Transverse colon (tissue), 4 donors: ENCODE data around the gene BARD1. TPM values are rescaled to one million over a fixed set of nuclear protein-coding genes. Genes with fewer than 3 reads are reported as not detected.

Source experiments
- DNase-seq: peaks from one replicate; pipeline ENCODE4 v3.0.0-alpha.2; 2019
- H3K27ac ChIP-seq, 4 donors: fragments of 200-600 bp; sonication (generic); 2 replicates each; pipeline ENCODE4 v1.5.1; 2016 to 2018; ENCODE audit warnings: inconsistent platforms in 4 of 4
- H3K27me3 ChIP-seq: fragments of 200-600 bp; sonication (generic); 2 replicates; pipeline ENCODE4 v1.5.1; 2017; ENCODE audit warnings: inconsistent platforms
- H3K36me3 ChIP-seq, 4 donors: fragments of 200-600 bp; sonication (generic); 2 replicates each; pipeline ENCODE4 v1.5.1; 2017 to 2019; ENCODE audit warnings: inconsistent platforms in 4 of 4
- H3K4me1 ChIP-seq, 4 donors: fragments of 200-600 bp; sonication (generic); 2 replicates each; pipeline ENCODE4 v1.5.1; 2017 to 2020; ENCODE audit warnings: inconsistent platforms in 4 of 4
- H3K4me3 ChIP-seq, 4 donors: fragments of 200-600 bp; sonication (generic); 1 replicate in 1 of 4; 2 replicates in 3 of 4; pipeline versions ENCODE4 v1.5.1 to v1.6.1; 2017 to 2019; ENCODE audit warnings: inconsistent platforms in 4 of 4
- H3K9me3 ChIP-seq, 2 donors: fragments of 200-600 bp; sonication (generic); 2 replicates each; pipeline ENCODE4 v1.5.1; 2017 to 2019; ENCODE audit warnings: inconsistent platforms in 2 of 2
- EP300 ChIP-seq: sonication (generic); formaldehyde crosslinking; IDR thresholded peaks from one replicate; pipeline ENCODE4 v1.6.1; 2017; ENCODE audit warnings: antibody characterized with exemption, low read depth
- POLR2A ChIP-seq: fragments of 450-650 bp; IDR thresholded peaks from one replicate; pipeline ENCODE4 v1.6.1; 2016; ENCODE audit warnings: antibody characterized with exemption, mild to moderate bottlenecking, moderate library complexity
- POLR2AphosphoS5 ChIP-seq, 3 donors: sonication (generic); formaldehyde crosslinking; IDR thresholded peaks; one replicate each; pipeline ENCODE4 v1.6.1; 2016; ENCODE audit warnings: antibody characterized with exemption in 3 of 3
- WGBS, 2 donors: methylation state at CpG; one replicate each; pipeline ENCODE4 v1.1.5; 2018; ENCODE audit warnings: low coverage in 1 of 2; 5-methylcytosine and 5-hydroxymethylcytosine counted together
- in situ Hi-C, 4 donors: fragments of 200-750 bp; cut with MboI; loops; one replicate each; pipeline versions ENCODE4 v1.15.0 to v1.15.1; 2017; ENCODE audit warnings: low sequenced_read_pairs in 3 of 4, low pct_ligation_motif_present in 1 of 4, low pct_unique_long_range_greater_than_20kb in 1 of 4
- intact Hi-C: fragments of 100-400 bp; cut with DNase I; formaldehyde crosslinking; loops from one replicate; pipeline ENCODE4 v1.15.1; 2023; ENCODE audit warnings: low total_unique reads
- total RNA-seq, 4 donors: library from RNA; depleted of rRNA; stranded (reverse); fragments of >200 nt; gene quantifications; one replicate each; pipeline ENCODE4 v1.1.0, GENCODE V29; 2016
- TF ChIP-seq, protein P1 (sequence below), 5 experiments: fragments of 200-600 bp in 3 of 5; fragments of 450-650 bp in 2 of 5; sonication (generic) in 3 of 5; IDR thresholded peaks; 1 replicate in 2 of 5; 2 replicates in 3 of 5; pipeline ENCODE4 v1.5.1; 2016 to 2017; ENCODE audit warnings: antibody characterized with exemption in 5 of 5, inconsistent platforms in 3 of 5, mild to moderate bottlenecking in 2 of 5, moderate library complexity in 1 of 5

BARD1 gene
- 100 to 1,000 TPM in 1 of 4 donors, 10 to 100 TPM in 1, 1 to 10 TPM in 2; 2.2 to 141 (median 9.1) TPM for total RNA-seq

GRCh38 chr2:214808981-214809750 is at the start of gene BARD1:
Gene BARD1 (minus strand): TSS chr2:214809683. CDS start chr2:214809569, 114 bp downstream.
- Histone ChIP-seq H3K4me3 (peak within 1 kb of the TSS; percentile 44 to 89 (median 79)), H3K27ac (peak within 1 kb of the TSS; percentile 88 to 98 (median 96)), H3K36me3 (no peaks in the 10 kb centered on the region), H3K27me3 (no peaks in the 10 kb centered on the region), H3K9me3 (no peaks in the 10 kb centered on the region), H3K4me1 (peaks cover 0 to 17% (median 12%) of the 10 kb centered on the region in 4 donors)
- WGBS, 2 donors: 1% methylated on average over 68 of the region's 76 CpGs; no CpG with 5 or more reads in 1 of the 2 donors
- peak; percentile 46 for TF ChIP-seq POLR2A
- TF ChIP-seq POLR2AphosphoS5 (IDR thresholded peaks at IDR 0.05): peak; percentile 52 to 68 (median 66)
- TF ChIP-seq, protein P1, sequence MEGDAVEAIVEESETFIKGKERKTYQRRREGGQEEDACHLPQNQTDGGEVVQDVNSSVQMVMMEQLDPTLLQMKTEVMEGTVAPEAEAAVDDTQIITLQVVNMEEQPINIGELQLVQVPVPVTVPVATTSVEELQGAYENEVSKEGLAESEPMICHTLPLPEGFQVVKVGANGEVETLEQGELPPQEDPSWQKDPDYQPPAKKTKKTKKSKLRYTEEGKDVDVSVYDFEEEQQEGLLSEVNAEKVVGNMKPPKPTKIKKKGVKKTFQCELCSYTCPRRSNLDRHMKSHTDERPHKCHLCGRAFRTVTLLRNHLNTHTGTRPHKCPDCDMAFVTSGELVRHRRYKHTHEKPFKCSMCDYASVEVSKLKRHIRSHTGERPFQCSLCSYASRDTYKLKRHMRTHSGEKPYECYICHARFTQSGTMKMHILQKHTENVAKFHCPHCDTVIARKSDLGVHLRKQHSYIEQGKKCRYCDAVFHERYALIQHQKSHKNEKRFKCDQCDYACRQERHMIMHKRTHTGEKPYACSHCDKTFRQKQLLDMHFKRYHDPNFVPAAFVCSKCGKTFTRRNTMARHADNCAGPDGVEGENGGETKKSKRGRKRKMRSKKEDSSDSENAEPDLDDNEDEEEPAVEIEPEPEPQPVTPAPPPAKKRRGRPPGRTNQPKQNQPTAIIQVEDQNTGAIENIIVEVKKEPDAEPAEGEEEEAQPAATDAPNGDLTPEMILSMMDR (IDR thresholded peaks at IDR 0.05): peak in 2 of 5 experiments; percentile 8 to 23
- no peak for TF ChIP-seq EP300
- peak; percentile 70 for DNase-seq
- intact Hi-C loops (no loop called here), in situ Hi-C loops (loop anchor here in 1 of 4 donors (25.0 kb wide), 2 partner anchors 1522 to 1672 kb away; partner anchors contain the start of gene SPAG16)

GRCh38 chr2:214856137-214856536 is 46.7 kb upstream of the BARD1 start:
- Histone ChIP-seq H3K4me1 (no peaks in the 10 kb centered on the region), H3K36me3 (no peaks in the 10 kb centered on the region), H3K4me3 (no peak overlapping the region), H3K27ac (no peak overlapping the region), H3K9me3 (no peaks in the 10 kb centered on the region), H3K27me3 (no peaks in the 10 kb centered on the region)
- intact Hi-C loops (no loop called here), in situ Hi-C loops (no loop called here)
- no peak for DNase-seq
- 66 to 78% methylated on average over 3 of the region's 3 CpGs for WGBS, 2 donors
- TF ChIP-seq POLR2A (no peak), EP300 (no peak), POLR2AphosphoS5 (IDR thresholded peaks at IDR 0.05) (no peak)
- TF ChIP-seq, protein P1 (IDR thresholded peaks at IDR 0.05): no peak

DNA sequence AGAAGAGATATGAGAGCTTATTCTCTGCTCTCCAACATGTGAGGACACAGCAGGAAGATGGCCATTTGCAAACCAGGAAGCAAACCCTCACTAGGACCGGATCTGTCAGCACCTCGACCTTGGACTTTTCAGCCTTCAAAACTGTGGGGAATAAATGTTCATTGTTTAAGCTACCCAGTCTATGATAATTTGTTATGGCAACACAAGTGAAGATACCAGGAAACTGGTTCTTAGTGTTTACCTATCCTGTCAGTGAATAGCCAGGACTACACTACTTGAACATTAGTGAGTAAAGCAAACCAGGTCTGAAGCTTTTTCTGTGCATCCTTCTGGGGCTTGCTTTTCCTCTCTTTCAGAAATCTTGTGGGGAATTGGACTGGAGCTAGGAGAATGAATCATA is 44.4 kb upstream of the BARD1 start:
- TF ChIP-seq EP300 (no peak), POLR2AphosphoS5 (IDR thresholded peaks at IDR 0.05) (no peak), POLR2A (no peak)
- TF ChIP-seq, protein P1 (IDR thresholded peaks at IDR 0.05): no peak
- DNase-seq: no peak

GRCh38 chr2:214843823-214844222 is 34.3 kb upstream of the BARD1 start:
- Histone ChIP-seq H3K4me1 (no peaks in the 10 kb centered on the region), H3K4me3 (no peak overlapping the region), H3K9me3 (no peaks in the 10 kb centered on the region), H3K27ac (no peak overlapping the region), H3K36me3 (no peaks in the 10 kb centered on the region), H3K27me3 (no peaks in the 10 kb centered on the region)
- in situ Hi-C loops (no loop called here), intact Hi-C loops (no loop called here)
- WGBS, 2 donors: 86 to 94% methylated on average over 2 of the region's 2 CpGs
- DNase-seq: no peak
- TF ChIP-seq, protein P1 (IDR thresholded peaks at IDR 0.05): no peak
- TF ChIP-seq POLR2AphosphoS5 (IDR thresholded peaks at IDR 0.05) (no peak), POLR2A (no peak), EP300 (no peak)

More for the DNA sequence above, 44.4 kb upstream of the BARD1 start:
- no peaks in the 10 kb centered on the region for H3K27me3 ChIP-seq
- in situ Hi-C loops (no loop called here), intact Hi-C loops (no loop called here)
- H3K4me1 ChIP-seq: no peaks in the 10 kb centered on the region
- no peak overlapping the region for H3K27ac ChIP-seq
- no peaks in the 10 kb centered on the region for H3K36me3 ChIP-seq
- 50% methylated on average over 2 of the region's 2 CpGs; no CpG with 5 or more reads in 1 of the 2 donors for whole genome bisulfite sequencing, 2 donors
- H3K9me3 ChIP-seq: no peaks in the 10 kb centered on the region
- no peak overlapping the region for H3K4me3 ChIP-seq
